Keratinocyte (primary cell): ENCODE results near the gene ANKRD55. TPM values are rescaled to one million over a fixed set of nuclear protein-coding genes. Genes with fewer than 3 reads are reported as not detected.
"Not testable (repeated sequence)": the region's sequence is repeated elsewhere in the genome, so short reads cannot be mapped to it uniquely, and the experiment has no call there.

Experiments used
- DNase-seq: peaks from one replicate; pipeline ENCODE4 v3.0.0-alpha.2; 2011; ENCODE audit warnings: low read depth, missing footprints, low spot score
- FAIRE-seq: peaks from 2 replicates; lab custom pipeline; 2011; peaks lifted over from hg19 to GRCh38; lab: Jason Lieb, UNC
- H2AFZ ChIP-seq: 2 replicates; pipeline ENCODE4 v1.6.0; 2012; ENCODE audit warnings: low read length, control low read depth, inconsistent platforms; ENCODE audit not compliant: control insufficient read depth
- H3K27ac ChIP-seq: 2 replicates; pipeline ENCODE4 v1.5.1; 2011; ENCODE audit warnings: low read length; ENCODE audit not compliant: control insufficient read depth, insufficient read depth
- H3K27me3 ChIP-seq: 3 replicates; pipeline ENCODE4 v1.6.0; 2011; ENCODE audit warnings: low read length; ENCODE audit not compliant: control insufficient read depth, insufficient read depth; ENCODE audit errors: extremely low read depth
- H3K36me3 ChIP-seq, 2 experiments: 2 replicates in 1 of 2; 3 replicates in 1 of 2; pipeline ENCODE4 v1.5.1; 2011; ENCODE audit warnings: low read length in 2 of 2, mild to moderate bottlenecking in 1 of 2; ENCODE audit not compliant: control insufficient read depth in 2 of 2, insufficient read depth in 2 of 2; ENCODE audit errors: extremely low read depth in 1 of 2
- H3K4me1 ChIP-seq: 3 replicates; pipeline ENCODE4 v1.5.1; 2011; ENCODE audit warnings: low read length; ENCODE audit not compliant: control insufficient read depth, insufficient read depth; ENCODE audit errors: extremely low read depth
- H3K4me2 ChIP-seq: 3 replicates; pipeline ENCODE4 v1.6.0; 2011; ENCODE audit warnings: low read depth, low read length; ENCODE audit not compliant: control insufficient read depth, insufficient read depth; ENCODE audit errors: extremely low read depth
- H3K4me3 ChIP-seq, 3 experiments: fragments of 200-600 bp in 1 of 3; sonication (generic) in 1 of 3; 2 replicates in 2 of 3; 3 replicates in 1 of 3; pipeline ENCODE4 v1.5.1; 2011 to 2016; ENCODE audit warnings: low read length in 3 of 3, mild to moderate bottlenecking in 3 of 3, control low read depth in 2 of 3, inconsistent platforms in 1 of 3, low read depth in 1 of 3, mixed read lengths in 1 of 3, mixed run types in 1 of 3, moderate library complexity in 1 of 3; ENCODE audit not compliant: control insufficient read depth in 2 of 3, insufficient read depth in 2 of 3; ENCODE audit errors: extremely low read depth in 1 of 3
- H3K79me2 ChIP-seq: 2 replicates; pipeline ENCODE4 v1.6.0; 2012; ENCODE audit warnings: low read length; ENCODE audit not compliant: control insufficient read depth, insufficient read depth
- H3K9ac ChIP-seq: 3 replicates; pipeline ENCODE4 v1.6.0; 2011; ENCODE audit warnings: low read length; ENCODE audit not compliant: control insufficient read depth, insufficient read depth; ENCODE audit errors: extremely low read depth
- H3K9me1 ChIP-seq: 3 replicates; pipeline ENCODE4 v1.6.0; 2011; ENCODE audit warnings: low read length; ENCODE audit not compliant: control insufficient read depth, insufficient read depth; ENCODE audit errors: extremely low read depth
- H3K9me3 ChIP-seq: 2 replicates; pipeline ENCODE4 v1.5.1; 2012; ENCODE audit warnings: low read depth, low read length; ENCODE audit not compliant: control insufficient read depth
- H4K20me1 ChIP-seq: 3 replicates; pipeline ENCODE4 v1.6.0; 2011; ENCODE audit warnings: low read length; ENCODE audit not compliant: control insufficient read depth, insufficient read depth; ENCODE audit errors: extremely low read depth
- EZH2 ChIP-seq: IDR thresholded peaks from one replicate; pipeline ENCODE4 v1.6.1; 2012; ENCODE audit warnings: inconsistent platforms, mild to moderate bottlenecking, low read length, moderate library complexity
- dilution Hi-C: fragments of 300-500 bp; cut with MboI; formaldehyde crosslinking; loops from one replicate; pipeline ENCODE4 v1.7.0; 2020; ENCODE audit warnings: low sequenced_read_pairs; ENCODE audit not compliant: extremely low pct_ligation_motif_present
- polyA plus RNA-seq, 5 experiments: library from polyadenylated mRNA; depleted of rRNA in 3 of 5; stranded (reverse) in 3 of 5; stranded (forward) in 1 of 5; unstranded in 1 of 5; fragments of >200 nt; gene quantifications; 1 replicate in 1 of 5; 2 replicates in 3 of 5; 3 replicates in 1 of 5; pipeline versions ENCODE4 v1.2.1 to v1.2.3, GENCODE V29; 2011 to 2012; ENCODE audit warnings: missing spikeins in 2 of 5, low read depth in 1 of 5, low replicate concordance in 1 of 5
- TF ChIP-seq, protein P1 (sequence below), 3 experiments: IDR thresholded peaks in 1 of 3; conservative IDR thresholded peaks in 1 of 3; optimal IDR thresholded peaks in 1 of 3; 2 replicates in 2 of 3; 3 replicates in 1 of 3; pipeline versions ENCODE3 to v1.5.1; 2011; ENCODE audit warnings: low read length in 3 of 3, mild to moderate bottlenecking in 3 of 3, moderate library complexity in 2 of 3, control low read depth in 1 of 3, inconsistent platforms in 1 of 3; ENCODE audit not compliant: insufficient read depth in 2 of 3; ENCODE audit errors: extremely low read depth in 1 of 3

ANKRD55 gene
- polyA plus RNA-seq, 1 donor (not counting 4 experiments of a cell fraction or from before 2014, with no cell fraction given): not detected

DNA sequence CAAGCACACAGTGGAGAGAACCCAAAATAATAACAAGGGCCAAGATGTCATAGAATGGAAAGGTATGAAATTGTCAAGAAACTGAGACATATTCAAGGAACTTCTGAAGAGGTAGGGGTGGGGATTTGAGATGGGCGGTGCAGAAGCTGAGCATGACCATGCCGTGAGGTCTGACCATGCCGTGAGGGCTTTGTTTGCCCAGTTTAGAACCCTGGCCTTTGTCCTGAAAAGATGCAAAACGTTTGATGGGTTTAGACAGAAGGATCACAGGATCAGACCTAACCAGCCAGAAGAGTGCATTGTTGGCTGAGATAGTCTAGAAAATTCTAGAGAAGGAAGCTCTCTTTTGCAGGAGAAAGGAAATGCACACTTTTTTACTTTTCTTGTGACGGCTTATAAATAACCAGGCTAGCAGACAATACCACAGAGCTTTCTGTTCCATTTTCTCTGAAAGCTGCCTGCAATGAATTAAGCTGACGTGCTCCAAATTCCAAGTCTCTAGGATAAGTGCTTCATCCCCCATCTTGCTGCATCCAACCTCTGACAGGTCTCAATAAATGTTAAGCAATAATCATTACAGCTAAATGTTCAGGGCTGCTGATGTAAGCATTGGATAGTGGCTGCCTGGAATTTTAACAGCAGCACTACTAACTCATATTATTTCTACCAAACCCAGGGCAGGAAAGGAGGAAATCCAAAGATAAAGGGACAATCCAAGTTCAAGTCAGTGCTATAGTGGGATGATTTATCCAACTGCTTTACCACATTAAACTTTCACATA, 127.4 kb downstream of the ANKRD55 start:
- dilution Hi-C loops: no loop called here
- Histone ChIP-seq H3K9ac (no peak overlapping the region), H3K27ac (no peak overlapping the region), H2AFZ (no peak overlapping the region), H3K4me2 (no peak overlapping the region), H3K79me2 (no peaks in the 10 kb centered on the region), H3K9me1 (no peaks in the 10 kb centered on the region), H3K9me3 (no peaks in the 10 kb centered on the region), H3K27me3 (peaks cover 4% of the 10 kb centered on the region), H3K36me3 (no peaks in the 10 kb centered on the region), H3K4me3 (no peak overlapping the region), H3K4me1 (peaks cover 3% of the 10 kb centered on the region), H4K20me1 (no peaks in the 10 kb centered on the region)
- DNase-seq (no peak), FAIRE-seq (no peak)
- TF ChIP-seq EZH2: no peak

DNA sequence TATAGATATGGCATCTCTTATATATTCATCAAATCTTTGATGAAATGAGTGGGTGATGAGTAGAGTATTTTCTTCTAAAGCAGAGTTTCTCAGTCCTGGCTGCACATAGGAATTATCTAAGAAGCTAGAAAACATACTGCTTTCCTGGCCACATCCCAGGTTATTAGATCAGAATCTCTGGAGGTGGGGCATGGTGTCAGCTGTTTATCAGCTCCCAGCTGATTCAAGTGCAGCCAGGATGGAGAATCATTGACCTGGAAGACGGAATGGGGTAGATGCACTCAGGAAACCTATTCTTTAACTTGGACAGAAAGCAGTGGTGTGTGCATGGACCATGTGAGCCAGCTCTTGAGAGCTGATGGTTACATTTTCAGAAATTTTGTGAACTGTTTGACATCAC, 130.2 kb downstream of the ANKRD55 start:
- Histone ChIP-seq H3K9me3 (no peaks in the 10 kb centered on the region), H3K36me3 (no peaks in the 10 kb centered on the region), H3K9ac (no peak overlapping the region), H3K9me1 (no peaks in the 10 kb centered on the region), H3K27ac (no peak overlapping the region), H3K27me3 (peaks cover 4% of the 10 kb centered on the region), H4K20me1 (no peaks in the 10 kb centered on the region), H3K79me2 (no peaks in the 10 kb centered on the region), H3K4me3 (no peak overlapping the region), H3K4me2 (no peak overlapping the region), H3K4me1 (peaks cover 8% of the 10 kb centered on the region), H2AFZ (no peak overlapping the region)
- no peak for FAIRE-seq
- TF ChIP-seq, protein P1, sequence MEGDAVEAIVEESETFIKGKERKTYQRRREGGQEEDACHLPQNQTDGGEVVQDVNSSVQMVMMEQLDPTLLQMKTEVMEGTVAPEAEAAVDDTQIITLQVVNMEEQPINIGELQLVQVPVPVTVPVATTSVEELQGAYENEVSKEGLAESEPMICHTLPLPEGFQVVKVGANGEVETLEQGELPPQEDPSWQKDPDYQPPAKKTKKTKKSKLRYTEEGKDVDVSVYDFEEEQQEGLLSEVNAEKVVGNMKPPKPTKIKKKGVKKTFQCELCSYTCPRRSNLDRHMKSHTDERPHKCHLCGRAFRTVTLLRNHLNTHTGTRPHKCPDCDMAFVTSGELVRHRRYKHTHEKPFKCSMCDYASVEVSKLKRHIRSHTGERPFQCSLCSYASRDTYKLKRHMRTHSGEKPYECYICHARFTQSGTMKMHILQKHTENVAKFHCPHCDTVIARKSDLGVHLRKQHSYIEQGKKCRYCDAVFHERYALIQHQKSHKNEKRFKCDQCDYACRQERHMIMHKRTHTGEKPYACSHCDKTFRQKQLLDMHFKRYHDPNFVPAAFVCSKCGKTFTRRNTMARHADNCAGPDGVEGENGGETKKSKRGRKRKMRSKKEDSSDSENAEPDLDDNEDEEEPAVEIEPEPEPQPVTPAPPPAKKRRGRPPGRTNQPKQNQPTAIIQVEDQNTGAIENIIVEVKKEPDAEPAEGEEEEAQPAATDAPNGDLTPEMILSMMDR (optimal IDR thresholded peaks at IDR 0.05 in 1 of 3, IDR thresholded peaks at IDR 0.05 in 1 of 3, conservative IDR thresholded peaks at IDR 0.05 in 1 of 3; ENCODE audit: extremely low read depth in 1 of 3, insufficient read depth in 2 of 3, low read length in 3 of 3): no peak
- no peak for TF ChIP-seq EZH2
- dilution Hi-C loops: no loop called here
- no peak for DNase-seq

DNA sequence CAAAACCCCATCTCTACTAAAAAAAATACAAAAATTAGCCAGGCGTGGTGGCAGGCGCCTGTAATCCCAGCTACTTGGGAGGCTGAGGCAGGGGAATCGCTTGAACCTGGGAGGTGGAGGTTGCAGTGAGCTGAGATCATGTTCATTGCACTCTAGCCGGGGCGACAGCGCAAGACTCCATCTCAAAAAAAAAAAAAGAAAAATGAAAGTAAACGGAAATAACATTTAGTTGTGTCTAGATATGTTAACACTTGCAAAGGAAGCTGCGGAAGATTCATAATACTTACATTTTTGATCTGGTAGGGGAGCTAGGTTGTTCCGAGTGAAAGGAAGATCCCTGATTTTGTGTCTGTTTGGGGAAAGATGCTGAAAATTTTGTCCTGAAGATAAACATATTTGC, 130.9 kb downstream of the ANKRD55 start:
- H3K4me2 ChIP-seq, H3K4me1 ChIP-seq, H3K36me3 ChIP-seq, H3K79me2 ChIP-seq, H4K20me1 ChIP-seq, H3K9me3 ChIP-seq, H3K9me1 ChIP-seq, H3K9ac ChIP-seq, H2AFZ ChIP-seq, H3K27me3 ChIP-seq, FAIRE-seq, H3K27ac ChIP-seq, dilution Hi-C loops, DNase-seq, H3K4me3 ChIP-seq: not testable (repeated sequence)
